Neural cell (in vitro differentiated cells): Measurements from ENCODE around the gene COLQ. TPM values are rescaled to one million over a fixed set of nuclear protein-coding genes. Genes with fewer than 3 reads are reported as not detected.

Experiments
- H2AFZ ChIP-seq: fragments of 200-600, 300-800 bp; sonication (generic), shearing (Covaris generic); 2 replicates; pipeline ENCODE4 v1.6.0; 2014; ENCODE audit warnings: low read depth, mild to moderate bottlenecking, antibody characterized with exemption, low read length, moderate library complexity
- H3F3A ChIP-seq: fragments of 200-600 bp; shearing (Covaris generic); 2 replicates; pipeline ENCODE4 v1.6.1; 2016; ENCODE audit warnings: mild to moderate bottlenecking, moderate library complexity, mixed read lengths, antibody characterized with exemption, low read length; ENCODE audit not compliant: insufficient read depth, poor library complexity, severe bottlenecking
- H3K27ac ChIP-seq: fragments of 200-600, 300-800 bp; sonication (generic), shearing (Covaris generic); 2 replicates; pipeline ENCODE4 v1.5.1; 2014; ENCODE audit warnings: mild to moderate bottlenecking, low read length, moderate library complexity
- H3K27me3 ChIP-seq: fragments of 300-800, 200-600 bp; sonication (generic), shearing (Covaris generic); 2 replicates; pipeline ENCODE4 v1.6.0; 2014; ENCODE audit warnings: mild to moderate bottlenecking, low read depth, low read length, moderate library complexity; ENCODE audit not compliant: insufficient read depth
- H3K36me3 ChIP-seq: fragments of 300-800, 200-600 bp; sonication (generic), shearing (Covaris generic); 2 replicates; pipeline ENCODE4 v1.5.1; 2014; ENCODE audit warnings: mild to moderate bottlenecking, antibody characterized with exemption, low read length, moderate library complexity; ENCODE audit not compliant: insufficient read depth
- H3K4me2 ChIP-seq: fragments of 300-800, 200-600 bp; sonication (generic), shearing (Covaris generic); 2 replicates; pipeline ENCODE4 v1.6.0; 2014; ENCODE audit warnings: mild to moderate bottlenecking, low read length
- H3K4me3 ChIP-seq: fragments of 300-800, 200-600 bp; sonication (generic), shearing (Covaris generic); 2 replicates; pipeline ENCODE4 v1.5.1; 2014; ENCODE audit warnings: mild to moderate bottlenecking, low read length, moderate library complexity
- H3K79me2 ChIP-seq: fragments of 200-600 bp; shearing (Covaris generic); replicated peaks from 2 replicates; pipeline ENCODE4 v1.6.0; 2014; ENCODE audit warnings: mild to moderate bottlenecking, low read length, moderate library complexity; ENCODE audit not compliant: insufficient read depth
- H3K9ac ChIP-seq: fragments of 300-800, 200-600 bp; sonication (generic), shearing (Covaris generic); 2 replicates; pipeline ENCODE4 v1.6.1; 2016; ENCODE audit warnings: mild to moderate bottlenecking, low read length, mixed read lengths
- H3K9me2 ChIP-seq: fragments of 200-600 bp; shearing (Covaris generic); 2 replicates; pipeline ENCODE4 v1.6.1; 2016; ENCODE audit warnings: mild to moderate bottlenecking, low read length, mixed read lengths; ENCODE audit not compliant: insufficient read depth
- H3K9me3 ChIP-seq: fragments of 200-600, 300-800 bp; sonication (generic), shearing (Covaris generic); 2 replicates; pipeline ENCODE4 v1.6.1; 2016; ENCODE audit warnings: mild to moderate bottlenecking, mixed run types, low read length, moderate library complexity, mixed read lengths
- H4K20me1 ChIP-seq: fragments of 200-600 bp; shearing (Covaris generic); 2 replicates; pipeline ENCODE4 v1.6.1; 2016; ENCODE audit warnings: mild to moderate bottlenecking, mixed run types; ENCODE audit not compliant: insufficient read depth
- EP300 ChIP-seq: fragments of 450-650 bp; conservative IDR thresholded peaks from 2 replicates; pipeline ENCODE4 v1.6.1; 2014; ENCODE audit warnings: antibody characterized with exemption, mild to moderate bottlenecking, moderate library complexity; ENCODE audit not compliant: poor library complexity, severe bottlenecking
- EZH2 ChIP-seq: fragments of 200-600, 300-800 bp; shearing (Covaris generic), sonication (generic); IDR thresholded peaks from 2 replicates; pipeline ENCODE4 v1.6.1; 2014; ENCODE audit warnings: antibody characterized with exemption, low read length, borderline replicate concordance, mild to moderate bottlenecking; ENCODE audit not compliant: insufficient read depth, poor library complexity, severe bottlenecking
- MXI1 ChIP-seq: fragments of 450-650 bp; conservative IDR thresholded peaks from 2 replicates; pipeline ENCODE4 v1.6.1; 2014; ENCODE audit warnings: antibody characterized with exemption, mild to moderate bottlenecking; ENCODE audit not compliant: poor library complexity, severe bottlenecking
- POLR2AphosphoS5 ChIP-seq: IDR thresholded peaks from 2 replicates; pipeline ENCODE4 v1.6.1; 2012
- RAD21 ChIP-seq: fragments of 450-650 bp; conservative IDR thresholded peaks from 2 replicates; pipeline ENCODE4 v1.6.1; 2014; ENCODE audit warnings: antibody characterized with exemption, mild to moderate bottlenecking, moderate library complexity
- SMC3 ChIP-seq: fragments of 450-650 bp; conservative IDR thresholded peaks from 2 replicates; pipeline ENCODE4 v1.6.1; 2014; ENCODE audit warnings: antibody characterized with exemption, mild to moderate bottlenecking, moderate library complexity; ENCODE audit not compliant: poor library complexity
- TAF1 ChIP-seq: IDR thresholded peaks from 2 replicates; pipeline ENCODE4 v1.6.1; 2012; ENCODE audit warnings: low read depth
- polyA plus RNA-seq: library from polyadenylated mRNA; depleted of rRNA; stranded (reverse); fragments of >200 nt; gene quantifications from 2 replicates; pipeline ENCODE4 v1.2.3, GENCODE V29; 2014
- TF ChIP-seq, protein P1 (sequence below): fragments of 450-650 bp; IDR thresholded peaks from 2 replicates; pipeline ENCODE4 v1.5.1; 2014; ENCODE audit warnings: antibody characterized with exemption, mild to moderate bottlenecking, moderate library complexity; ENCODE audit not compliant: poor library complexity, severe bottlenecking
- TF ChIP-seq, protein P2 (sequence below): IDR thresholded peaks from 2 replicates; pipeline ENCODE4 v1.6.1; 2012; ENCODE audit warnings: borderline replicate concordance

COLQ gene
- polyA plus RNA-seq, 1 donor from 2014 or later, result 9.5 TPM

DNA sequence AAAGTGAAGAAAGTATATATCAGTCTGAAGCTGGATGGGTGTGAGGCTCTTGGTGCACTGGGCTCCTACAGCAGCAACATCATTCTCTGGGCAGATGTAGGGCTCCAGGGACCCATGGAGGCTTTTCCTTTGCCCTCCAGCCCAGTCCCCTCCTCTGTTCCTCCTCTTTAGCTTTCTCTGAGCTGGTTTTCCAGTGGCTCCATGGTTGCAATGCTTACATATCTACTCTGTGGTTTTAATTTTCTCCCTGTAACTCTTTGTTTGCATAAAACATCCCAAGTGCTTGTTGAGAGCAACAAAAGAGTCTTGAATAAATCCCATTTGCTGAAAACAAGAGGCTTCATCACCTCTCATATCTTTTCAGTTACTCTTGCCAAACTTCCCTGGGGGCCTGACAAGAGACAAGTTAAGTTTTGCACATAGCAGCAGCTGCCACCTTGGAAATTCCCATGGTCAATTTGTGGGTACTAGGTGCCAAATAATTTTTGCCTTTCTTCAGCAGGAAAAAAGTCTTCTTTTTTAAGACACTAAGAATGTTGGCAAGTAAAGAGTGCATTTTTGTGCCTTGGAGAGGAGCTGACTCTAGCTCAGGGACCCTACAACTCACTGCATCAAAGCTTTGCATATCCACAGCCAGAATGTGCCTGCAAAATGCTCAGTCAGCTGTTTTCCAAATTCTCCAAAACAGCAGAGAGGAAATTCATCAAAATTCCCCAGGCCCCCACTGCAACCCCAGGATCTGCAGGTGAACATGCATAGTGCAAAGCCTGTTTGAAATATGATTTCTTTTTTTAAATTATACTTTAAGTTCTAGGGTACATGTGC is 41.9 kb downstream of the COLQ start:
- H3K27me3 ChIP-seq, result no peaks in the 10 kb centered on the region

DNA sequence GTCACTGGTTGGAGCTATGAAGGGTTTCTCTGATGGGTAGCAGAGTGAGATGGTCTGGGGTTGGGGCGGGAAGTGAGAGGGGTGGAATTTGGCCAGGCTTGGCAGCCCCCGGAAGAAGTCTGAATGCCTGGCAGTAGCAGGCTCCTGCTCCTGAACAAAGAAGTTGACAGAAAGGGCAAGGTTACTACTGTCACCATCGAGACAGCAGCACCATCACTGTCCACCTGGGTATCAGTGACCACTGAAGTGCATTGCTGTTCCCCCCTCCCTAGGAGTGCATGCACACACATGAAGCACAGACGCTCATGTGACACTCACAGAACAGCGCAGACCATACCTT is 42.9 kb downstream of the COLQ start:
- Histone ChIP-seq H3F3A (no peaks in the 10 kb centered on the region), H3K27ac (no peak overlapping the region), H4K20me1 (no peaks in the 10 kb centered on the region), H3K36me3 (no peaks in the 10 kb centered on the region), H3K9ac (no peak overlapping the region), H3K9me3 (no peaks in the 10 kb centered on the region), H3K79me2 (no peaks in the 10 kb centered on the region), H3K4me2 (no peak overlapping the region), H3K4me3 (no peak overlapping the region), H3K27me3 (no peaks in the 10 kb centered on the region), H3K9me2 (no peaks in the 10 kb centered on the region), H2AFZ (no peak overlapping the region)
- no peak for TF ChIP-seq MXI1
- TF ChIP-seq SMC3, result no peak
- TF ChIP-seq, protein P1, sequence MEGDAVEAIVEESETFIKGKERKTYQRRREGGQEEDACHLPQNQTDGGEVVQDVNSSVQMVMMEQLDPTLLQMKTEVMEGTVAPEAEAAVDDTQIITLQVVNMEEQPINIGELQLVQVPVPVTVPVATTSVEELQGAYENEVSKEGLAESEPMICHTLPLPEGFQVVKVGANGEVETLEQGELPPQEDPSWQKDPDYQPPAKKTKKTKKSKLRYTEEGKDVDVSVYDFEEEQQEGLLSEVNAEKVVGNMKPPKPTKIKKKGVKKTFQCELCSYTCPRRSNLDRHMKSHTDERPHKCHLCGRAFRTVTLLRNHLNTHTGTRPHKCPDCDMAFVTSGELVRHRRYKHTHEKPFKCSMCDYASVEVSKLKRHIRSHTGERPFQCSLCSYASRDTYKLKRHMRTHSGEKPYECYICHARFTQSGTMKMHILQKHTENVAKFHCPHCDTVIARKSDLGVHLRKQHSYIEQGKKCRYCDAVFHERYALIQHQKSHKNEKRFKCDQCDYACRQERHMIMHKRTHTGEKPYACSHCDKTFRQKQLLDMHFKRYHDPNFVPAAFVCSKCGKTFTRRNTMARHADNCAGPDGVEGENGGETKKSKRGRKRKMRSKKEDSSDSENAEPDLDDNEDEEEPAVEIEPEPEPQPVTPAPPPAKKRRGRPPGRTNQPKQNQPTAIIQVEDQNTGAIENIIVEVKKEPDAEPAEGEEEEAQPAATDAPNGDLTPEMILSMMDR, result no peak
- TF ChIP-seq, protein P2, sequence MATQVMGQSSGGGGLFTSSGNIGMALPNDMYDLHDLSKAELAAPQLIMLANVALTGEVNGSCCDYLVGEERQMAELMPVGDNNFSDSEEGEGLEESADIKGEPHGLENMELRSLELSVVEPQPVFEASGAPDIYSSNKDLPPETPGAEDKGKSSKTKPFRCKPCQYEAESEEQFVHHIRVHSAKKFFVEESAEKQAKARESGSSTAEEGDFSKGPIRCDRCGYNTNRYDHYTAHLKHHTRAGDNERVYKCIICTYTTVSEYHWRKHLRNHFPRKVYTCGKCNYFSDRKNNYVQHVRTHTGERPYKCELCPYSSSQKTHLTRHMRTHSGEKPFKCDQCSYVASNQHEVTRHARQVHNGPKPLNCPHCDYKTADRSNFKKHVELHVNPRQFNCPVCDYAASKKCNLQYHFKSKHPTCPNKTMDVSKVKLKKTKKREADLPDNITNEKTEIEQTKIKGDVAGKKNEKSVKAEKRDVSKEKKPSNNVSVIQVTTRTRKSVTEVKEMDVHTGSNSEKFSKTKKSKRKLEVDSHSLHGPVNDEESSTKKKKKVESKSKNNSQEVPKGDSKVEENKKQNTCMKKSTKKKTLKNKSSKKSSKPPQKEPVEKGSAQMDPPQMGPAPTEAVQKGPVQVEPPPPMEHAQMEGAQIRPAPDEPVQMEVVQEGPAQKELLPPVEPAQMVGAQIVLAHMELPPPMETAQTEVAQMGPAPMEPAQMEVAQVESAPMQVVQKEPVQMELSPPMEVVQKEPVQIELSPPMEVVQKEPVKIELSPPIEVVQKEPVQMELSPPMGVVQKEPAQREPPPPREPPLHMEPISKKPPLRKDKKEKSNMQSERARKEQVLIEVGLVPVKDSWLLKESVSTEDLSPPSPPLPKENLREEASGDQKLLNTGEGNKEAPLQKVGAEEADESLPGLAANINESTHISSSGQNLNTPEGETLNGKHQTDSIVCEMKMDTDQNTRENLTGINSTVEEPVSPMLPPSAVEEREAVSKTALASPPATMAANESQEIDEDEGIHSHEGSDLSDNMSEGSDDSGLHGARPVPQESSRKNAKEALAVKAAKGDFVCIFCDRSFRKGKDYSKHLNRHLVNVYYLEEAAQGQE, result no peak
- TF ChIP-seq TAF1, result no peak
- TF ChIP-seq EZH2, result no peak
- no peak for TF ChIP-seq POLR2AphosphoS5
- no peak for TF ChIP-seq EP300
- no peak for TF ChIP-seq RAD21

More for the DNA sequence above, 41.9 kb downstream of the COLQ start:
- TF ChIP-seq EP300 (no peak), EZH2 (no peak), POLR2AphosphoS5 (no peak), MXI1 (no peak), TAF1 (no peak), RAD21 (no peak), SMC3 (no peak)
- TF ChIP-seq, protein P1, result no peak
- TF ChIP-seq, protein P2, result no peak
- Histone ChIP-seq H3K79me2 (no peaks in the 10 kb centered on the region), H3K4me3 (no peak overlapping the region), H3K9me3 (no peaks in the 10 kb centered on the region), H4K20me1 (no peaks in the 10 kb centered on the region), H3F3A (no peaks in the 10 kb centered on the region), H3K36me3 (no peaks in the 10 kb centered on the region), H3K27ac (no peak overlapping the region), H2AFZ (no peak overlapping the region), H3K4me2 (no peak overlapping the region), H3K9me2 (no peaks in the 10 kb centered on the region), H3K9ac (no peak overlapping the region)
